Measurements from ENCODE around the gene SMARCD3. TPM values are rescaled to one million over a fixed set of nuclear protein-coding genes. Genes with fewer than 3 reads are reported as not detected.

SMARCD3 gene
- total and polyA plus RNA-seq, 2 of the 8 experiments (the other 6 are each of a cell fraction or from before 2014, with no cell fraction given), result 3.0 to 5.6 TPM

- ChIA-PET POLR2A (ENCODE audit: partially characterized antibody) (interaction anchor here (1.0 kb wide), 1 partner anchor 41 kb away, joined by 3 read pairs; no protein-coding TSS in a partner anchor), CTCF (ENCODE audit: partially characterized antibody) (interaction anchor here (1.0 kb wide), 1 partner anchor 9 kb away, joined by 4 read pairs; no protein-coding TSS in a partner anchor)
- Histone ChIP-seq H4K5ac (ENCODE audit: insufficient read length, low read depth, low read length) (no peak overlapping the region), H3K79me1 (ENCODE audit: low read depth, low read length) (no peaks in the 10 kb centered on the region), H3K4me3 (ENCODE audit: extremely low read depth in 1 of 4, insufficient read depth in 2 of 4, low read depth in 3 of 4, low read length in 4 of 4) (no peak overlapping the region), H3K4me1 (replicated peaks in 1 of 4; ENCODE audit: control insufficient read depth in 3 of 4, insufficient read depth in 4 of 4, low read length in 3 of 4) (no peaks in the 10 kb centered on the region), H3K4me2 (ENCODE audit: insufficient read depth in 1 of 2, low read depth in 2 of 2, low read length in 2 of 2) (no peak overlapping the region), H2BK15ac (ENCODE audit: low read length) (no peak overlapping the region), H3K4ac (replicated peaks; ENCODE audit: insufficient read length, low read depth, low read length) (no peak overlapping the region), H3K79me2 (ENCODE audit: control insufficient read depth in 1 of 2, insufficient read depth in 2 of 2, low read length in 2 of 2) (no peaks in the 10 kb centered on the region), H3K27ac (ENCODE audit: low read depth, low read length) (no peak overlapping the region), H3K9me3 (ENCODE audit: insufficient read depth in 2 of 2, low read depth in 1 of 2, low read length in 1 of 2) (no peaks in the 10 kb centered on the region), H2BK120ac (replicated peaks; ENCODE audit: low read depth, low read length) (no peak overlapping the region), H3K27me3 (replicated peaks in 1 of 4; ENCODE audit: control insufficient read depth in 3 of 4, extremely low read depth in 1 of 4, insufficient read depth in 3 of 4, low read length in 3 of 4) (peaks cover 0 to 3% (median 1%) of the 10 kb centered on the region in 4 experiments; a peak in 4 of 7 replicates), H2BK5ac (ENCODE audit: low read depth, low read length) (no peak overlapping the region), H4K20me1 (replicated peaks in 1 of 2; ENCODE audit: control insufficient read depth in 1 of 2, insufficient read depth in 2 of 2, low read length in 2 of 2) (no peaks in the 10 kb centered on the region), H4K91ac (replicated peaks; ENCODE audit: insufficient read length, low read length) (no peak overlapping the region), H3K36me3 (ENCODE audit: control insufficient read depth in 2 of 4, insufficient read depth in 4 of 4, low read length in 3 of 4) (no peaks in the 10 kb centered on the region), H2AFZ (ENCODE audit: low read length) (no peak overlapping the region), H3K18ac (ENCODE audit: extremely low read depth, low read length) (no peak overlapping the region), H3K23me2 (ENCODE audit: low read depth, low read length) (no peaks in the 10 kb centered on the region), H2AK5ac (ENCODE audit: low read depth, low read length) (no peak overlapping the region), H3K56ac (replicated peaks; ENCODE audit: insufficient read length, low read depth, low read length) (no peak overlapping the region), H2BK20ac (ENCODE audit: low read length) (no peak overlapping the region), H2BK12ac (ENCODE audit: low read depth, low read length) (no peak overlapping the region), H4K8ac (ENCODE audit: extremely low read depth, insufficient read depth, low read length) (no peak overlapping the region), H3K23ac (ENCODE audit: insufficient read length) (no peak overlapping the region), H3K9ac (replicated peaks in 1 of 4; ENCODE audit: extremely low read depth in 1 of 4, low read depth in 3 of 4, low read length in 3 of 4) (no peak overlapping the region), H3K14ac (ENCODE audit: insufficient read length) (no peak overlapping the region)
- 95% methylated on average over 3 of the region's 3 CpGs; no CpG with 5 or more reads in 1 of the 2 experiments for WGBS, 2 experiments (ENCODE audit: extremely low coverage in 1 of 2, insufficient coverage in 1 of 2, insufficient read length in 1 of 2, insufficient replicate concordance in 2 of 2, low coverage in 1 of 2, low lambda C conversion rate in 2 of 2, missing lambda C conversion rate in 1 of 2)
- FAIRE-seq (no peak), DNase-seq (ENCODE audit: low read depth in 1 of 2, low spot score in 2 of 2) (no peak)
- TF ChIP-seq RBBP5 (IDR thresholded peaks at IDR 0.05; ENCODE audit: borderline replicate concordance, low read depth, low read length) (no peak), CREB1 (IDR thresholded peaks at IDR 0.05) (no peak), BCL11A (IDR thresholded peaks at IDR 0.05; ENCODE audit: low read depth in 2 of 2, low read length in 2 of 2) (no peak), CBX8 (IDR thresholded peaks at IDR 0.05; ENCODE audit: borderline replicate concordance, low read depth, low read length) (no peak), SIRT6 (IDR thresholded peaks at IDR 0.05; ENCODE audit: low read length) (no peak), YY1 (IDR thresholded peaks at IDR 0.05; ENCODE audit: low read depth, low read length) (no peak), EGR1 (IDR thresholded peaks at IDR 0.05; ENCODE audit: borderline replicate concordance, low read depth, low read length) (no peak)
Measured at GRCh38 chr7:151292850-151293249, 44.4 kb upstream of the SMARCD3 start.

Data from H1 (cell line).